Esophagus squamous epithelium (tissue), 4 donors: Measurements from ENCODE around the gene ARF6.

Experiments used
- CTCF ChIP-seq, 6 experiments: fragments of 450-650 bp in 4 of 6; fragments of 200-600 bp in 2 of 6; sonication (generic) in 2 of 6; IDR thresholded peaks; one replicate each; pipeline ENCODE4 v1.5.1; 2016 to 2019; ENCODE audit warnings: antibody characterized with exemption in 6 of 6, mild to moderate bottlenecking in 4 of 6, moderate library complexity in 4 of 6
- POLR2A ChIP-seq, 4 donors: fragments of 450-650 bp; IDR thresholded peaks; one replicate each; pipeline ENCODE4 v1.6.1; 2017; ENCODE audit warnings: antibody characterized with exemption in 4 of 4, mild to moderate bottlenecking in 4 of 4, moderate library complexity in 3 of 4

DNA sequence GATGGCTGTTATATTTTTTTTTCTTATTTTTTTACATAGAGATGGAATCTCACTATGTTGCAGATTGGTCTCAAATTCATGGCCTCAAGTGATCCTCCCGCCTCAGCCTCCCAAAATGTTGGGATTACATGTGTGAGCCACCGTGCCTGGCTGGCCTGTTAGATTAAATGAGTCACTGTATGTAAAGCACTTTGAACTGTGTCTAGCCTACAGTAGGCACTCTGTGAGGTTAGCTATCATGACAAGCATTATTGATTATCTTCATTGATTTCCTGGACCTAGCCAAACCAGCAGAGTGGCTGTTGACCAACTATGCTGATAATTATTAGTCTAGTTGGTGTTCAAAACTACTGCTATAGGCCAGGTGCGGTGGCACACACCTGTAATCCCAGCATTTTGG is 42.6 kb downstream of the ARF6 start:
- no peak for TF ChIP-seq CTCF (IDR thresholded peaks at IDR 0.05)
- TF ChIP-seq POLR2A (IDR thresholded peaks at IDR 0.05), result no peak
